ENCODE results near the gene ZAR1L. TPM values are rescaled to one million over a fixed set of nuclear protein-coding genes. Genes with fewer than 3 reads are reported as not detected.

The ZAR1L gene
- total RNA-seq, 1 experiment from 2014 or later = not detected

GRCh38 chr13:32261567-32261966, 53.6 kb downstream of the ZAR1L start:
- no peaks in the 10 kb centered on the region for H3K9me3 Mint-ChIP-seq
- H4K20me1 ChIP-seq (ENCODE audit: control insufficient read depth, insufficient read depth, insufficient read length) = no peaks in the 10 kb centered on the region
- H3K79me2 ChIP-seq (ENCODE audit: insufficient read depth, low read length) = no peaks in the 10 kb centered on the region
- no peak overlapping the region for H2BK12ac ChIP-seq (ENCODE audit: insufficient read length, low read depth, low read length)
- H3K23ac ChIP-seq (ENCODE audit: insufficient read length, low read depth, low read length) = no peak overlapping the region
- H4K91ac ChIP-seq (ENCODE audit: insufficient read length, low read depth, low read length) = no peak overlapping the region
- TF ChIP-seq, protein P1, sequence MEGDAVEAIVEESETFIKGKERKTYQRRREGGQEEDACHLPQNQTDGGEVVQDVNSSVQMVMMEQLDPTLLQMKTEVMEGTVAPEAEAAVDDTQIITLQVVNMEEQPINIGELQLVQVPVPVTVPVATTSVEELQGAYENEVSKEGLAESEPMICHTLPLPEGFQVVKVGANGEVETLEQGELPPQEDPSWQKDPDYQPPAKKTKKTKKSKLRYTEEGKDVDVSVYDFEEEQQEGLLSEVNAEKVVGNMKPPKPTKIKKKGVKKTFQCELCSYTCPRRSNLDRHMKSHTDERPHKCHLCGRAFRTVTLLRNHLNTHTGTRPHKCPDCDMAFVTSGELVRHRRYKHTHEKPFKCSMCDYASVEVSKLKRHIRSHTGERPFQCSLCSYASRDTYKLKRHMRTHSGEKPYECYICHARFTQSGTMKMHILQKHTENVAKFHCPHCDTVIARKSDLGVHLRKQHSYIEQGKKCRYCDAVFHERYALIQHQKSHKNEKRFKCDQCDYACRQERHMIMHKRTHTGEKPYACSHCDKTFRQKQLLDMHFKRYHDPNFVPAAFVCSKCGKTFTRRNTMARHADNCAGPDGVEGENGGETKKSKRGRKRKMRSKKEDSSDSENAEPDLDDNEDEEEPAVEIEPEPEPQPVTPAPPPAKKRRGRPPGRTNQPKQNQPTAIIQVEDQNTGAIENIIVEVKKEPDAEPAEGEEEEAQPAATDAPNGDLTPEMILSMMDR (conservative IDR thresholded peaks at IDR 0.05) = no peak
- H3K18ac ChIP-seq (ENCODE audit: insufficient read length, low read depth, low read length) = no peak overlapping the region
- no peak overlapping the region for H3T11ph ChIP-seq (ENCODE audit: low read length)
- no peak overlapping the region for H2AFZ ChIP-seq (ENCODE audit: low read length)
- H2BK15ac ChIP-seq (ENCODE audit: low read depth, low read length) = no peak overlapping the region
- H3K14ac ChIP-seq (ENCODE audit: insufficient read depth, low read length) = no peak overlapping the region
- no CpG with 5 or more reads among the region's 9 CpGs for WGBS (ENCODE audit: extremely low coverage, insufficient read length, low lambda C conversion rate)
- H3K36me3 Mint-ChIP-seq (ENCODE audit: insufficient read depth in 1 of 3, low read depth in 3 of 3) = no peaks in the 10 kb centered on the region
- no peak overlapping the region for H4K5ac ChIP-seq (ENCODE audit: insufficient read length, low read depth, low read length)
- H3K27ac ChIP-seq (ENCODE audit: insufficient read length, low read depth, low read length) = no peak overlapping the region
- H2AK5ac ChIP-seq (ENCODE audit: insufficient read length, low read length) = no peak overlapping the region
- no peak overlapping the region for H3K27ac Mint-ChIP-seq
- no peak overlapping the region for H3K56ac ChIP-seq (ENCODE audit: insufficient read length, low read depth, low read length)
- no peaks in the 10 kb centered on the region for H3K27me3 Mint-ChIP-seq (ENCODE audit: low read depth)
- no peaks in the 10 kb centered on the region for H3K9me3 ChIP-seq (ENCODE audit: control insufficient read depth, low read depth, low read length)
- no peak overlapping the region for H4K8ac ChIP-seq (replicated peaks; ENCODE audit: insufficient read length, low read depth, low read length)
- H3K4me1 Mint-ChIP-seq = no peaks in the 10 kb centered on the region
- no peak for DNase-seq
- H3K27me3 ChIP-seq (ENCODE audit: insufficient read depth, low read length) = no peaks in the 10 kb centered on the region
- no peak overlapping the region for H2BK20ac ChIP-seq (ENCODE audit: low read depth, low read length, poor library complexity, severe bottlenecking)
- no peak overlapping the region for H2BK120ac ChIP-seq (ENCODE audit: low read depth, low read length, poor library complexity, severe bottlenecking)
- no peak overlapping the region for H2BK5ac ChIP-seq (ENCODE audit: insufficient read length, low read length)
- no peak overlapping the region for H3K4ac ChIP-seq (ENCODE audit: low read depth, low read length)
- H3K4me3 Mint-ChIP-seq = no peak overlapping the region
- no peak overlapping the region for H3K9ac ChIP-seq (ENCODE audit: extremely low read depth, insufficient read length, low read length)
- no peaks in the 10 kb centered on the region for H3K4me1 ChIP-seq (ENCODE audit: insufficient read depth, low read length)
- no peaks in the 10 kb centered on the region for H3K79me1 ChIP-seq (ENCODE audit: insufficient read depth, low read depth, low read length, poor library complexity, severe bottlenecking)
- H3K23me2 ChIP-seq (ENCODE audit: insufficient read length, low read depth, low read length, poor library complexity, severe bottlenecking) = no peaks in the 10 kb centered on the region
- no peak overlapping the region for H3K4me2 ChIP-seq (ENCODE audit: insufficient read depth, insufficient read length, low read length)
